Mammary epithelial cell (primary cell): ENCODE measurements around the gene CPSF4.

ENCODE experiments used
- EZH2 ChIP-seq: IDR thresholded peaks from 2 replicates; pipeline ENCODE4 v1.6.1; 2012; ENCODE audit warnings: low read length, inconsistent platforms, borderline replicate concordance
- TF ChIP-seq, protein P1 (sequence below), 2 donors: IDR thresholded peaks in 1 of 2; conservative IDR thresholded peaks in 1 of 2; 2 replicates each; pipeline ENCODE4 v1.5.1; 2011 to 2012; ENCODE audit warnings: inconsistent platforms in 2 of 2, low read length in 2 of 2, mild to moderate bottlenecking in 2 of 2, control low read depth in 1 of 2, low read depth in 1 of 2; ENCODE audit not compliant: insufficient read depth in 1 of 2; ENCODE audit errors: extremely low read depth in 1 of 2

- TF ChIP-seq, protein P1, sequence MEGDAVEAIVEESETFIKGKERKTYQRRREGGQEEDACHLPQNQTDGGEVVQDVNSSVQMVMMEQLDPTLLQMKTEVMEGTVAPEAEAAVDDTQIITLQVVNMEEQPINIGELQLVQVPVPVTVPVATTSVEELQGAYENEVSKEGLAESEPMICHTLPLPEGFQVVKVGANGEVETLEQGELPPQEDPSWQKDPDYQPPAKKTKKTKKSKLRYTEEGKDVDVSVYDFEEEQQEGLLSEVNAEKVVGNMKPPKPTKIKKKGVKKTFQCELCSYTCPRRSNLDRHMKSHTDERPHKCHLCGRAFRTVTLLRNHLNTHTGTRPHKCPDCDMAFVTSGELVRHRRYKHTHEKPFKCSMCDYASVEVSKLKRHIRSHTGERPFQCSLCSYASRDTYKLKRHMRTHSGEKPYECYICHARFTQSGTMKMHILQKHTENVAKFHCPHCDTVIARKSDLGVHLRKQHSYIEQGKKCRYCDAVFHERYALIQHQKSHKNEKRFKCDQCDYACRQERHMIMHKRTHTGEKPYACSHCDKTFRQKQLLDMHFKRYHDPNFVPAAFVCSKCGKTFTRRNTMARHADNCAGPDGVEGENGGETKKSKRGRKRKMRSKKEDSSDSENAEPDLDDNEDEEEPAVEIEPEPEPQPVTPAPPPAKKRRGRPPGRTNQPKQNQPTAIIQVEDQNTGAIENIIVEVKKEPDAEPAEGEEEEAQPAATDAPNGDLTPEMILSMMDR (conservative IDR thresholded peaks at IDR 0.05 in 1 of 2, IDR thresholded peaks at IDR 0.05 in 1 of 2; ENCODE audit: extremely low read depth in 1 of 2, insufficient read depth in 1 of 2, low read depth in 1 of 2, low read length in 2 of 2): no peak
- TF ChIP-seq EZH2: no peak
These were observed 29.6 kb upstream of the CPSF4 start for GRCh38 chr7:99409192-99409572.
